Suprapubic skin (tissue), 4 donors: ENCODE data around the gene ACTR8. TPM values are rescaled to one million over a fixed set of nuclear protein-coding genes. Genes with fewer than 3 reads are reported as not detected.

ENCODE experiments used
- DNase-seq, 2 donors: peaks; one replicate each; pipeline ENCODE4 v3.0.0-alpha.2; 2019; ENCODE audit warnings: low spot score in 2 of 2
- H3K27ac ChIP-seq: fragments of 200-600 bp; sonication (generic); one replicate; pipeline ENCODE4 v1.5.1; 2019
- H3K27me3 ChIP-seq: fragments of 200-600 bp; sonication (generic); one replicate; pipeline ENCODE4 v1.5.1; 2019
- H3K36me3 ChIP-seq: fragments of 200-600 bp; sonication (generic); one replicate; pipeline ENCODE4 v1.5.1; 2019
- H3K4me1 ChIP-seq: fragments of 200-600 bp; sonication (generic); one replicate; pipeline ENCODE4 v1.5.1; 2019
- H3K4me3 ChIP-seq: fragments of 200-600 bp; sonication (generic); one replicate; pipeline ENCODE4 v1.5.1; 2019; ENCODE audit warnings: mild to moderate bottlenecking
- H3K9me3 ChIP-seq: fragments of 200-600 bp; sonication (generic); one replicate; pipeline ENCODE4 v1.5.1; 2019
- EP300 ChIP-seq: sonication (generic); formaldehyde crosslinking; IDR thresholded peaks from one replicate; pipeline ENCODE4 v1.6.1; 2017; ENCODE audit warnings: antibody characterized with exemption
- POLR2A ChIP-seq, 2 donors: fragments of 450-650 bp; IDR thresholded peaks; one replicate each; pipeline ENCODE4 v1.6.1; 2017; ENCODE audit warnings: antibody characterized with exemption in 2 of 2, mild to moderate bottlenecking in 2 of 2, moderate library complexity in 2 of 2
- POLR2AphosphoS5 ChIP-seq, 3 donors: sonication (generic); formaldehyde crosslinking; IDR thresholded peaks; one replicate each; pipeline ENCODE4 v1.6.1; 2017; ENCODE audit warnings: antibody characterized with exemption in 3 of 3
- WGBS: methylation state at CpG from one replicate; pipeline ENCODE4 v1.1.5; 2018; 5-methylcytosine and 5-hydroxymethylcytosine counted together
- total RNA-seq, 4 donors: library from RNA; depleted of rRNA; stranded (reverse); fragments of >200 nt; gene quantifications; one replicate each; pipeline ENCODE4 v1.1.0, GENCODE V29; 2016
- TF ChIP-seq, protein P1 (sequence below), 2 donors: fragments of 200-600 bp in 1 of 2; fragments of 450-650 bp in 1 of 2; sonication (generic) in 1 of 2; IDR thresholded peaks; one replicate each; pipeline ENCODE4 v1.5.1; 2016 to 2019; ENCODE audit warnings: antibody characterized with exemption in 2 of 2, mild to moderate bottlenecking in 1 of 2, moderate library complexity in 1 of 2

The ACTR8 gene
- total RNA-seq, 4 donors from 2014 or later: 15.0 to 21.3 (median 15.8) TPM

DNA sequence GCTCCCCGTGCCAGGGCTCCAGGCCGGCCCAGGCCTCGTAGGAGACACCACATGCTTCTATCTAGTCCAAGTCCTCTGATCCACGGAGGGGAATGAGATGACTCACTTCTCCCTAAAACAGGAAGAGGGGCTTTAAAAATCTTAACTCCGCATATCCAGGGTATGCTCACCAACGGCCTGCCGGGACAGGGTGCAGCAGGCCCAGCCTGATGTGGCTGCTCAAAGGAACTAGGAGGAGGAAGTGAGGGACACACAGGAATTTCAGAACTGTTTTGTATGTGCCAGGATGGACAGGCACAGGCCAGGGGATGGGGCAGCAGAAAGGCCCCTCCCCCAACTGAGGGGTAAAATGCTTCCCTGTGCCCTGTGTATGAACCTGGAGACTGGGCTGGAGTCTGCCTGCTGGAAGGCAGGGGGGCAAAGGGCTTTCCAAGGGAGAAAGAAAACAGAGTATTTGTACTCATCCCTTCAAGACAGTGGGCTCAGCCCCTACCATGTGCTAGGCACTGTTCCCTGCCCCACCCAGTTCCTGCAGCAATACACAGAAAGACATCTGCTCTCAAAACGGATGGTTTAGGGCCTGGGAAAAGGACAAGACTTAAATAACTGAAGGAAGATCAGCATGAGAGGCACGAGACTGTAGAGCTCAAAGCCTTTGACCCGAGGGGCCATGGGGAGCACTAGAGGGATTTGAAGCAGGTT is 57.8 kb downstream of the ACTR8 start:
- Histone ChIP-seq H3K27me3 (no peaks in the 10 kb centered on the region), H3K36me3 (peaks cover 5% of the 10 kb centered on the region), H3K9me3 (no peaks in the 10 kb centered on the region), H3K27ac (no peak overlapping the region), H3K4me3 (no peak overlapping the region), H3K4me1 (no peaks in the 10 kb centered on the region)
- WGBS: 53% methylated on average over 7 of the region's 10 CpGs
- TF ChIP-seq EP300 (no peak), POLR2AphosphoS5 (IDR thresholded peaks at IDR 0.05) (no peak)
- TF ChIP-seq, protein P1, sequence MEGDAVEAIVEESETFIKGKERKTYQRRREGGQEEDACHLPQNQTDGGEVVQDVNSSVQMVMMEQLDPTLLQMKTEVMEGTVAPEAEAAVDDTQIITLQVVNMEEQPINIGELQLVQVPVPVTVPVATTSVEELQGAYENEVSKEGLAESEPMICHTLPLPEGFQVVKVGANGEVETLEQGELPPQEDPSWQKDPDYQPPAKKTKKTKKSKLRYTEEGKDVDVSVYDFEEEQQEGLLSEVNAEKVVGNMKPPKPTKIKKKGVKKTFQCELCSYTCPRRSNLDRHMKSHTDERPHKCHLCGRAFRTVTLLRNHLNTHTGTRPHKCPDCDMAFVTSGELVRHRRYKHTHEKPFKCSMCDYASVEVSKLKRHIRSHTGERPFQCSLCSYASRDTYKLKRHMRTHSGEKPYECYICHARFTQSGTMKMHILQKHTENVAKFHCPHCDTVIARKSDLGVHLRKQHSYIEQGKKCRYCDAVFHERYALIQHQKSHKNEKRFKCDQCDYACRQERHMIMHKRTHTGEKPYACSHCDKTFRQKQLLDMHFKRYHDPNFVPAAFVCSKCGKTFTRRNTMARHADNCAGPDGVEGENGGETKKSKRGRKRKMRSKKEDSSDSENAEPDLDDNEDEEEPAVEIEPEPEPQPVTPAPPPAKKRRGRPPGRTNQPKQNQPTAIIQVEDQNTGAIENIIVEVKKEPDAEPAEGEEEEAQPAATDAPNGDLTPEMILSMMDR (IDR thresholded peaks at IDR 0.05): no peak
- DNase-seq: peak in 1 of 2 donors; percentile 15

DNA sequence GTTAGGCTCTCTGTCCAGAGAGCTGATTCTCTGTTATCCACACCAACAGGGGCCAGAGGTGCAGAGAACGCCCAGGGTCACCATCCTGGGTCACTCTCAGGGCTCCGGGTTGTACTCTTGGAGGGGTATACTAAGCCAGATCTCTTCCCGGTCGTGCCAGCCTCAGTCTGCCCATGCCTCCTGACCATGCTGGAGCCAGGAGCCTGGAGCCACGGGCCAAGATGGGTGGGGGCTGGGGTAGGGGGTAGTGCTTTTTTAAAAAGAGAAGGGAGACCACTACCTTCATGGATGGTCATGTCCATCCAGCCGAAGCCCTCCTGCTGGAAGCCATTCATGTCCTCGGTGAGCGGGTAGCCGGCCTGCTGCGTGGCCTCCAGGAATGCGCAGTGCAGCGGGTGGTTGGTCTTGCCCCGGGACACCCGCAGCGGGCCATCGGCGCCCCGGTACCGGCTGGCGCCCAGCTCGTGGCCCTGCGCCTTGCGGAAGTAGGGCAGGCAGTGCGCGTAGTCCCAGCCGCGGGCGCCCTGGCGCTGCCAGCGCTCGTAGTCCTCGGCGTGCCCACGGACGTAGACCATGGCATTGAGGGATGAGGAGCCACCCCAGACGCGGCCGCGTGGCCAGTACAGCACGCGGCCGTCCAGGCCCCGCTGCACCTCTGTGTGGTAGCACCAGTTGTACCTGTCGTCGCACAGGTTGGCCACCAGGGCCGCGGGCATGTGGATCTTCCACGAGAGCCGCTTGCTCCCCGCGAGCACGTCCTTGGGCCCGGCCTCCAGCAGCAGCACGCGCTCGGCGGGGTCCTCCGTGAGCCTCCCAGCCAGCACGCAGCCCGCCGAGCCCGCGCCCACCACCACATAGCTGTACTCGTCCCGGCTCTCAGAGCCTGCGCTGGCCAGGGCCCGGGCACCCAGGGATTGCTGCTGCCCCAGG is 58.7 kb downstream of the ACTR8 start:
- DNase-seq: peak; percentile 51 to 71

DNA sequence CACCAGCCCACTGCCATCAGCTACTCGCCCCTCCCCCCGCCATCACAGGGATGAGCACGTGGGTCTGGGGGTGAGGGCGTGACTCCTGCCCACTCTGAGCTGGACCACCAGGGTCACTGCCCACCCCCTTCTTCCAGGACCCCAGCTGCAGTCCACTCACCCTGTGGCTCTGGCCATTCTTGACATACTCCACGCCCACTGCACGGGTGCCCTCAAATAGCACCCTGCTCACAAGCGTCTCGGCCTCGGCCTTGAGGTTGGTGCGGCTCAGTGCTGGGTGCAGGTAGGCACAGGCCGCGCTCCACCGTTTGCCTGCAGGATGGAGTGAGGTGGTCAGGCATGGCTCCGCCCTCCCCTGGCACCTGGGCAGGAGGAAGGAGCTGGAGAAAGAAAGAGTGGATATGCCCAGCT is 59.6 kb downstream of the ACTR8 start:
- H3K36me3 ChIP-seq: peaks cover 5% of the 10 kb centered on the region
- TF ChIP-seq POLR2AphosphoS5 (IDR thresholded peaks at IDR 0.05) (no peak), POLR2A (IDR thresholded peaks at IDR 0.05) (no peak), EP300 (no peak)
- TF ChIP-seq, protein P1 (IDR thresholded peaks at IDR 0.05): no peak
- DNase-seq: peak; percentile 48 to 63
- no peaks in the 10 kb centered on the region for H3K27me3 ChIP-seq
- no peaks in the 10 kb centered on the region for H3K9me3 ChIP-seq
- 78% methylated on average over 10 of the region's 14 CpGs for WGBS
- H3K4me3 ChIP-seq: no peak overlapping the region
- H3K4me1 ChIP-seq: no peaks in the 10 kb centered on the region
- no peak overlapping the region for H3K27ac ChIP-seq

More for the DNA sequence above, 58.7 kb downstream of the ACTR8 start:
- Histone ChIP-seq H3K27ac (no peak overlapping the region), H3K27me3 (no peaks in the 10 kb centered on the region), H3K4me1 (no peaks in the 10 kb centered on the region), H3K36me3 (peaks cover 5% of the 10 kb centered on the region), H3K4me3 (no peak overlapping the region), H3K9me3 (no peaks in the 10 kb centered on the region)
- TF ChIP-seq, protein P1 (IDR thresholded peaks at IDR 0.05): no peak
- TF ChIP-seq EP300 (no peak), POLR2A (IDR thresholded peaks at IDR 0.05) (no peak), POLR2AphosphoS5 (IDR thresholded peaks at IDR 0.05) (no peak)
- 93% methylated on average over 18 of the region's 67 CpGs for WGBS

DNA sequence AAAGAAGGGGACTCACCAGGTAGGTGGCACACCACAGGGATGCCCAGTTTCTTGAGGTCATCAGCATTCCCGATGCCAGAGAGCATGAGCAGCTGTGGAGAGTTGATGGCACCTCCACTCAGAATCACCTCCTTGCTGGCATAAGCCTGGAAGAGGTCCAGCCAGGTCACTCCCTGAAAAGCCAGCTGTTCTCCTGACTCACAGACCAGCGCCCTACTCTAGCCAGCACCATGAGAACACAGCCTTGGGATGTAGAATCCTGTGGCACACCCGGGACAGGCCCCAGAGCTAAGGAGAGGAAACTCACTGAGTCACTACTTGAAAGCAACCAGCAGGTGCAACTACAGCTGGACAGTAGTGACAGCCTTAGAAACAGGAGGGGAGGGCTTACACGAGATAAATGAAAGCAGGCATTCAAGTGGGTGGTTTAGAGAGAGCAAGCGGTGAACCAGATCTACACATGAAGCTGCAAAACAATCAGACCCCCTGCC is 60.3 kb downstream of the ACTR8 start:
- peak in 1 of 2 donors; percentile 37 for DNase-seq
- no peaks in the 10 kb centered on the region for H3K9me3 ChIP-seq
- no peaks in the 10 kb centered on the region for H3K4me1 ChIP-seq
- peaks cover 5% of the 10 kb centered on the region for H3K36me3 ChIP-seq
- no peaks in the 10 kb centered on the region for H3K27me3 ChIP-seq
- WGBS: 51% methylated on average over 5 of the region's 5 CpGs
- H3K27ac ChIP-seq: no peak overlapping the region
- TF ChIP-seq POLR2AphosphoS5 (IDR thresholded peaks at IDR 0.05): no peak
- TF ChIP-seq, protein P1 (IDR thresholded peaks at IDR 0.05): no peak
- TF ChIP-seq POLR2A (IDR thresholded peaks at IDR 0.05): no peak
- no peak overlapping the region for H3K4me3 ChIP-seq
